IPS-15b (cell line): ENCODE data around the gene AGPAT1.

Experiments used
- H3K27me3 ChIP-seq: one replicate; pipeline ENCODE4 v1.6.1; 2013; ENCODE audit warnings: low read length; ENCODE audit not compliant: control insufficient read depth, insufficient read depth
- H3K36me3 ChIP-seq: one replicate; pipeline ENCODE4 v1.6.1; 2013; ENCODE audit warnings: low read length; ENCODE audit not compliant: control insufficient read depth, insufficient read depth
- H3K4me1 ChIP-seq: one replicate; pipeline ENCODE4 v1.6.1; 2013; ENCODE audit warnings: mild to moderate bottlenecking, low read length; ENCODE audit not compliant: control insufficient read depth, insufficient read depth
- H3K4me3 ChIP-seq: one replicate; pipeline ENCODE4 v1.5.1; 2013; ENCODE audit warnings: low read depth, low read length
- H3K9ac ChIP-seq: one replicate; pipeline ENCODE4 v1.6.1; 2013; ENCODE audit warnings: low read depth, mild to moderate bottlenecking, low read length
- H3K9me3 ChIP-seq: one replicate; pipeline ENCODE4 v1.6.1; 2013; ENCODE audit warnings: mild to moderate bottlenecking, low read length; ENCODE audit not compliant: control insufficient read depth, insufficient read depth

The AGPAT1 gene

GRCh38 chr6:32171234-32171633 lies 4.7 kb downstream of the AGPAT1 start:
- peaks cover 9% of the 10 kb centered on the region for H3K4me1 ChIP-seq
- no peaks in the 10 kb centered on the region for H3K9me3 ChIP-seq
- no peak overlapping the region for H3K4me3 ChIP-seq
- no peak overlapping the region for H3K9ac ChIP-seq
- peaks cover 21% of the 10 kb centered on the region for H3K36me3 ChIP-seq
- no peaks in the 10 kb centered on the region for H3K27me3 ChIP-seq

- Histone ChIP-seq H3K4me1 (peaks cover 12% of the 10 kb centered on the region), H3K4me3 (no peak overlapping the region), H3K9me3 (no peaks in the 10 kb centered on the region), H3K36me3 (peaks cover 21% of the 10 kb centered on the region), H3K27me3 (no peaks in the 10 kb centered on the region), H3K9ac (no peak overlapping the region)
These were observed 5.6 kb downstream of the AGPAT1 start for GRCh38 chr6:32170294-32170693.

GRCh38 chr6:32168807-32169591 lies 6.9 kb downstream of the AGPAT1 start:
- Histone ChIP-seq H3K9me3 (no peaks in the 10 kb centered on the region), H3K9ac (no peak overlapping the region), H3K4me3 (no peak overlapping the region), H3K4me1 (peaks cover 12% of the 10 kb centered on the region), H3K36me3 (peaks cover 21% of the 10 kb centered on the region), H3K27me3 (no peaks in the 10 kb centered on the region)

- Histone ChIP-seq H3K4me3 (no peak overlapping the region), H3K4me1 (peaks cover 9% of the 10 kb centered on the region), H3K27me3 (no peaks in the 10 kb centered on the region), H3K9ac (no peak overlapping the region), H3K36me3 (peaks cover 21% of the 10 kb centered on the region), H3K9me3 (no peaks in the 10 kb centered on the region)
These were observed 7.5 kb downstream of the AGPAT1 start for GRCh38 chr6:32168350-32168749.

GRCh38 chr6:32167761-32168262 lies 8.1 kb downstream of the AGPAT1 start:
- no peaks in the 10 kb centered on the region for H3K27me3 ChIP-seq
- H3K4me1 ChIP-seq, result peaks cover 7% of the 10 kb centered on the region
- H3K4me3 ChIP-seq, result no peak overlapping the region
- H3K36me3 ChIP-seq, result peaks cover 21% of the 10 kb centered on the region
- no peak overlapping the region for H3K9ac ChIP-seq
- no peaks in the 10 kb centered on the region for H3K9me3 ChIP-seq

- Histone ChIP-seq H3K27me3 (no peaks in the 10 kb centered on the region), H3K9ac (peak overlapping the region; percentile 60), H3K4me3 (peak overlapping the region; percentile 37), H3K9me3 (no peaks in the 10 kb centered on the region), H3K4me1 (peaks cover 7% of the 10 kb centered on the region), H3K36me3 (peaks cover 21% of the 10 kb centered on the region)
These were observed 8.6 kb downstream of the AGPAT1 start for GRCh38 chr6:32167154-32167760.

GRCh38 chr6:32166411-32167061 lies 9.3 kb downstream of the AGPAT1 start:
- Histone ChIP-seq H3K4me3 (peak overlapping the region; percentile 37), H3K4me1 (peaks cover 7% of the 10 kb centered on the region), H3K9ac (peak overlapping the region; percentile 60), H3K27me3 (no peaks in the 10 kb centered on the region), H3K9me3 (no peaks in the 10 kb centered on the region), H3K36me3 (peaks cover 23% of the 10 kb centered on the region)

- Histone ChIP-seq H3K36me3 (peaks cover 7% of the 10 kb centered on the region), H3K9me3 (no peaks in the 10 kb centered on the region), H3K4me3 (no peak within 1 kb of the TSS), H3K4me1 (peaks cover 7% of the 10 kb centered on the region), H3K27me3 (no peaks in the 10 kb centered on the region), H3K9ac (no peak within 1 kb of the TSS)
These were observed 11.6 kb downstream of the AGPAT1 start, which contains the start of gene EGFL8 for GRCh38 chr6:32164295-32164694. Gene EGFL8 (plus strand): TSS chr6:32164595. CDS start chr6:32166166, 1,571 bp downstream.

GRCh38 chr6:32163559-32164258 lies 12.2 kb downstream of the AGPAT1 start:
- no peaks in the 10 kb centered on the region for H3K27me3 ChIP-seq
- peaks cover 4% of the 10 kb centered on the region for H3K36me3 ChIP-seq
- peaks cover 7% of the 10 kb centered on the region for H3K4me1 ChIP-seq
- no peak overlapping the region for H3K9ac ChIP-seq
- no peak overlapping the region for H3K4me3 ChIP-seq
- H3K9me3 ChIP-seq, result no peaks in the 10 kb centered on the region

- peaks cover 12% of the 10 kb centered on the region for H3K36me3 ChIP-seq
- H3K9ac ChIP-seq, result no peak overlapping the region
These were observed 17.8 kb downstream of the AGPAT1 start for GRCh38 chr6:32158052-32158451.

GRCh38 chr6:32156891-32157290 lies 19.0 kb downstream of the AGPAT1 start:
- peaks cover 9% of the 10 kb centered on the region for H3K36me3 ChIP-seq
- H3K9me3 ChIP-seq, result no peaks in the 10 kb centered on the region
- no peak overlapping the region for H3K4me3 ChIP-seq
- peaks cover 14% of the 10 kb centered on the region for H3K27me3 ChIP-seq
- no peak overlapping the region for H3K9ac ChIP-seq
- peaks cover 13% of the 10 kb centered on the region for H3K4me1 ChIP-seq

More at GRCh38 chr6:32158052-32158451, 17.8 kb downstream of the AGPAT1 start:
- Histone ChIP-seq H3K4me1 (peaks cover 3% of the 10 kb centered on the region), H3K9me3 (no peaks in the 10 kb centered on the region), H3K27me3 (peaks cover 2% of the 10 kb centered on the region), H3K4me3 (no peak overlapping the region)
